ENCODE measurements around the gene RGMA. TPM values are rescaled to one million over a fixed set of nuclear protein-coding genes. Genes with fewer than 3 reads are reported as not detected.

Gene RGMA
- total RNA-seq, 2 experiments from 2014 or later: not detected

DNA sequence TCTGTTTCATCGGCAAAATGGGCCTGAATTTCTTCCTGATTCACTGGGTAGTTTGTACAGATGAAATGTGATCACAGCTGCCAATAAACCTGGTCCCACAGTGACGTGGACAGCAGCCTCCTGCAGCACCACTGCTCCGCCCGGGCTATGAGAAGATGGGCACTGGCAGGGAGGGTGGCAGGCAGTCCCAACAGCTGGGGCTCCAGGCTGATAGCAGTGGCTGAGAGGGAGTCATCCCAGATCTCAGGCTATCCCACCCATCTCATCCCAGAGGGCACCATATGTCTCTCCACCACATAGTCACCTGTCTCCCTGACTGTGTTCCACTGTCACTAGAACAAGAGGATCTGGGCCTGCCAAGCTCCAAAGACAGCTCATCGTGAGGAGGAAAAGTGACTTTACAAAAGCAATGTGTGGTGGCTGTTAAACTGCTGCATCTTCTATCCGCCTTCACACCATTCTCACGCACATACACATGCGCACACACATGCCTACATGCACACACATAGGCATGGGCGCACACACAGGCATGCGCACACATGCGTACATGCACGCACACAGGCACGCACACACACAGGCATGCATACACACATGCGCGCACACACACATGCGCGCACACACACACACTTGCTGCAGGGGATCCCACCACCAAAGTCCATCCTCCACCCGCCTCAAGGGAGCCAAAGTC is 46.2 kb downstream of the RGMA start:
- H3K9me2 ChIP-seq (ENCODE audit: insufficient read depth, low read length): no peaks in the 10 kb centered on the region
- H3K79me2 ChIP-seq (ENCODE audit: insufficient read depth, low read depth, low read length): no peaks in the 10 kb centered on the region
- no peak overlapping the region for H3K4me3 ChIP-seq (ENCODE audit: low read depth, low read length, poor library complexity, severe bottlenecking)
- intact Hi-C loops (cut with micrococcal nuclease; ENCODE audit: unreplicated experiment): no loop called here
- DNase-seq (ENCODE audit: low spot score): no peak
- H3K4me1 ChIP-seq (ENCODE audit: insufficient read depth, low read length, poor library complexity, severe bottlenecking): no peaks in the 10 kb centered on the region
- no peak overlapping the region for H2AFZ ChIP-seq (ENCODE audit: low read length)
- CTCF ChIA-PET (ENCODE audit: unreplicated experiment): no interaction called here
- TF ChIP-seq, protein P1, sequence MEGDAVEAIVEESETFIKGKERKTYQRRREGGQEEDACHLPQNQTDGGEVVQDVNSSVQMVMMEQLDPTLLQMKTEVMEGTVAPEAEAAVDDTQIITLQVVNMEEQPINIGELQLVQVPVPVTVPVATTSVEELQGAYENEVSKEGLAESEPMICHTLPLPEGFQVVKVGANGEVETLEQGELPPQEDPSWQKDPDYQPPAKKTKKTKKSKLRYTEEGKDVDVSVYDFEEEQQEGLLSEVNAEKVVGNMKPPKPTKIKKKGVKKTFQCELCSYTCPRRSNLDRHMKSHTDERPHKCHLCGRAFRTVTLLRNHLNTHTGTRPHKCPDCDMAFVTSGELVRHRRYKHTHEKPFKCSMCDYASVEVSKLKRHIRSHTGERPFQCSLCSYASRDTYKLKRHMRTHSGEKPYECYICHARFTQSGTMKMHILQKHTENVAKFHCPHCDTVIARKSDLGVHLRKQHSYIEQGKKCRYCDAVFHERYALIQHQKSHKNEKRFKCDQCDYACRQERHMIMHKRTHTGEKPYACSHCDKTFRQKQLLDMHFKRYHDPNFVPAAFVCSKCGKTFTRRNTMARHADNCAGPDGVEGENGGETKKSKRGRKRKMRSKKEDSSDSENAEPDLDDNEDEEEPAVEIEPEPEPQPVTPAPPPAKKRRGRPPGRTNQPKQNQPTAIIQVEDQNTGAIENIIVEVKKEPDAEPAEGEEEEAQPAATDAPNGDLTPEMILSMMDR (conservative IDR thresholded peaks at IDR 0.05; ENCODE audit: low read length): no peak
- TF ChIP-seq EZH2phosphoT487 (IDR thresholded peaks at IDR 0.05; ENCODE audit: borderline replicate concordance, low read depth, low read length): no peak
- no TSS peak for BruUV-seq (replicated peaks)
- no peaks in the 10 kb centered on the region for H3K9me3 ChIP-seq (ENCODE audit: low read length)
- H3K27ac ChIP-seq (ENCODE audit: low read depth, low read length, poor library complexity, severe bottlenecking): no peak overlapping the region
- H3K4me2 ChIP-seq (ENCODE audit: low read length): no peak overlapping the region
- no peaks in the 10 kb centered on the region for H3K36me3 ChIP-seq (ENCODE audit: insufficient read depth, low read length)
- H4K20me1 ChIP-seq (ENCODE audit: insufficient read depth, low read length): no peaks in the 10 kb centered on the region
- POLR2A ChIA-PET: no interaction called here

DNA sequence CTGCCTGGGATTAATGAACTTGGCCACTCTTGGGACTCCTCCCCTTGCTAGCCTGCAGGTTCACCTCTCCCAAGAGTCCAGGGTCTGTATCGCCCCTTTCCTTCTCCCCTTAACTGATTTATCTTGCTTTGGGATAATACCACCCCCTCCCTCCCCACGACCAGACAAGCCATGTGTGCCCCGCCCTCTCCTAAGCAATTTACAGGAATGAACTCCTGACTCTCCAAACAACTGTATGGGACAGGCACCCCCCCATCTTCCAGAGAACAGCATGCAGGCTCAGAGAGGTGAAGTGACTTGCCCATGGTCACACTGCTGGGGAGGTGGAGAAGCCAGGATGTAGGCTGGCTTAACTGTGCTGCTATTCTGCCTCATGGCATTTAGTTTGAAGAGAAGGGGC is 46.8 kb downstream of the RGMA start:
- H3K79me2 ChIP-seq (ENCODE audit: insufficient read depth, low read depth, low read length): no peaks in the 10 kb centered on the region
- intact Hi-C loops (cut with micrococcal nuclease; ENCODE audit: unreplicated experiment): no loop called here
- H3K4me3 ChIP-seq (ENCODE audit: low read depth, low read length, poor library complexity, severe bottlenecking): no peak overlapping the region
- no TSS peak for BruUV-seq (replicated peaks)
- no peak overlapping the region for H3K27ac ChIP-seq (ENCODE audit: low read depth, low read length, poor library complexity, severe bottlenecking)
- no peaks in the 10 kb centered on the region for H4K20me1 ChIP-seq (ENCODE audit: insufficient read depth, low read length)
- no peak overlapping the region for H2AFZ ChIP-seq (ENCODE audit: low read length)
- no peaks in the 10 kb centered on the region for H3K9me2 ChIP-seq (ENCODE audit: insufficient read depth, low read length)
- ChIA-PET CTCF (ENCODE audit: unreplicated experiment) (no interaction called here), POLR2A (no interaction called here)
- TF ChIP-seq, protein P1 (conservative IDR thresholded peaks at IDR 0.05; ENCODE audit: low read length): no peak
- no peak for TF ChIP-seq EZH2phosphoT487 (IDR thresholded peaks at IDR 0.05; ENCODE audit: borderline replicate concordance, low read depth, low read length)
- DNase-seq (ENCODE audit: low spot score): no peak
- no peaks in the 10 kb centered on the region for H3K36me3 ChIP-seq (ENCODE audit: insufficient read depth, low read length)
- no peaks in the 10 kb centered on the region for H3K9me3 ChIP-seq (ENCODE audit: low read length)
- no peaks in the 10 kb centered on the region for H3K4me1 ChIP-seq (ENCODE audit: insufficient read depth, low read length, poor library complexity, severe bottlenecking)
- no peak overlapping the region for H3K4me2 ChIP-seq (ENCODE audit: low read length)

DNA sequence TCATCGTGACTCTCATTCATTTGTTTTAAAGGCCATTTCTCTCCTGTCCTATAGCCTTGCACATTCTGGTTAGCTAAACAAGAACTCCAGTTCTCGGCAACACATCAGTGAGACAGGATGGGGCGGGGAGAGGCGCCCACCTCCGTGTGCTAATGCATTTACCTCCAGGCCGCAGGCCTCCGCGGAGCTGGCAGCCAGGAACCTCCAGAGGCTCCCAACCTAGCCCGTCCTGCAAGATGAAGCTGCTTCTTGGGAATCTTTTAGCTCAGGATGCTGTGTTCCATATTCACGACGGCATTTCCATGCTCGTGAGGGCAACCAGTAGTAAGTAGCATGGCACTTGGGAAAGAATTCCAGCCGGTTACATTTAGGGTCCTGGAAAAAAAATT is 47.9 kb downstream of the RGMA start:
- ChIA-PET CTCF (ENCODE audit: unreplicated experiment) (no interaction called here), POLR2A (no interaction called here)
- intact Hi-C loops (cut with micrococcal nuclease; ENCODE audit: unreplicated experiment): no loop called here
- Histone ChIP-seq H3K4me2 (ENCODE audit: low read length) (no peak overlapping the region), H3K79me2 (ENCODE audit: insufficient read depth, low read depth, low read length) (no peaks in the 10 kb centered on the region), H3K9me2 (ENCODE audit: insufficient read depth, low read length) (no peaks in the 10 kb centered on the region), H4K20me1 (ENCODE audit: insufficient read depth, low read length) (no peaks in the 10 kb centered on the region), H3K4me1 (ENCODE audit: insufficient read depth, low read length, poor library complexity, severe bottlenecking) (no peaks in the 10 kb centered on the region), H3K27ac (ENCODE audit: low read depth, low read length, poor library complexity, severe bottlenecking) (no peak overlapping the region), H2AFZ (ENCODE audit: low read length) (no peak overlapping the region), H3K9me3 (ENCODE audit: low read length) (no peaks in the 10 kb centered on the region), H3K36me3 (ENCODE audit: insufficient read depth, low read length) (no peaks in the 10 kb centered on the region), H3K4me3 (ENCODE audit: low read depth, low read length, poor library complexity, severe bottlenecking) (no peak overlapping the region)
- TF ChIP-seq, protein P1 (conservative IDR thresholded peaks at IDR 0.05; ENCODE audit: low read length): no peak
- TF ChIP-seq EZH2phosphoT487 (IDR thresholded peaks at IDR 0.05; ENCODE audit: borderline replicate concordance, low read depth, low read length): no peak
- BruUV-seq (replicated peaks): no TSS peak
- no peak for DNase-seq (ENCODE audit: low spot score)

All from OCI-LY7 (cell line).